ENCODE data around the gene CD27.
"Not testable (repeated sequence)": the region's sequence is repeated elsewhere in the genome, so short reads cannot be mapped to it uniquely, and the experiment has no call there.

The CD27 gene

GRCh38 chr12:6489449-6489848, 44.7 kb downstream of the CD27 start:
- no peak for DNase-seq

GRCh38 chr12:6490673-6491072, 45.9 kb downstream of the CD27 start:
- not testable (repeated sequence) for DNase-seq

- peak; percentile 49 for DNase-seq
Measured at GRCh38 chr12:6492838-6493496, 48.2 kb downstream of the CD27 start, which contains the start of gene MRPL51. TSS of gene MRPL51 (minus strand) at chr12:6493262. CDS start at chr12:6493136, 126 bp downstream.

DNA sequence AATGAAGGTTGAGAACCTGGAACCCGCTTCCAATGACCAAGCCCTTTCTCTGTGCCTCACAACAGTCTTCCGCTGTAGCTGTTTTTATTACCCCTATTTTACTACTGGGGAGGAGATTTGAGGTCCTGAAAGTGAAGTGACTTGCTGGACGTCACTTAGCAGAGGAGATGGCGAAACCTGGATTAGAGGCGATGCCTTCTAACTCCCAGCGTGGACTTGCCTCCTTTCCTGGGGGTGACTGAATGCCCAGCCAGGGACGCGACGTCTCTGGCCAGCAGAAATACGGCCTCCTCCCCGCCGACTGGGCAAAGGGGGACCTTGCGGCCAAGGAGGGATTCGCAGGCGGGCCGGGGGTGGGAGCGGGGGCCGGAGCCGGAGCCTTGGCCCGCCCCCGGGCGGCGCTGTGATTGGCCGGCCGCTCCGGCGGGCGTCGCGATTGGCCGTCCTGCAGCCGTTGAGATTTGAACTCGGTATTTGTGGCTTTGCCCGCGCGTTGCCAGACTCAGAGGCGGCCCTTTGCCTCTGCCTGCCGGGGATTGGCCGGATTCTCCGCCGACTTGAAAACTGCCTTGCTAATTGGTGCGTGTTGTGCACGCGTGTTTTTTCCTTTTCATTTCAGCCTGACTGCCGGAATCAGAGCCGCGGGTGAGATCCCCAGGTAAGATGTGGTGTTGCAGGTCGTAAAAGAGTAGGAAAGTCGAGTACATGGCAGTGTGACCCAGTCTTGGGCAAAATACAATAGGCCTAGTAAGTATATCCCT, 48.9 kb downstream of the CD27 start, which contains the start of gene NCAPD2:
TSS of gene NCAPD2 (plus strand) at position 606 of the 761 bp plus-strand sequence. CDS start 997 bp downstream, outside the sequence.
- DNase-seq: peak; percentile 33

DNA sequence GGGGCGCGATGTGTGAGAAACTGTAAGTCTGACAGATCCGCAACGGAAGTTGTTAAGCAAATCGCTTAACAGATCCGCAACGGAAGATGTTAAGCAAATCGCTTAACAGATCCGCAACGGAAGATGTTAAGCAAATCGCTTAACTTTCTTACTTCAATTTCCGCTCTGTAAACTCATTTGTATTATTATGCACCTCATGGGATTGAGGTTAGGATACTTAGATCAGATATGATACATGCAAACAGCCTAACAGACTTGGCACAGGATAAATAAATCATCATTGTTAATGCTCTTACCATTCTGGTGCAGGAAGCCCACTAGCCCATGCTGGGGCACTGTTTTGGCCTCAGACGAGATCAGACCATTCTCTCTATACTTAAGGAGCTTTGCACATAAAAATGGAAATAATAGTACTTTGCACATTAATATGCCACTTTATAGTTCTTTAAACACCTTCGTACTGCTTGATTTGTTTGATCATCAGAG, 49.5 kb downstream of the CD27 start:
- DNase-seq: no peak

DNA sequence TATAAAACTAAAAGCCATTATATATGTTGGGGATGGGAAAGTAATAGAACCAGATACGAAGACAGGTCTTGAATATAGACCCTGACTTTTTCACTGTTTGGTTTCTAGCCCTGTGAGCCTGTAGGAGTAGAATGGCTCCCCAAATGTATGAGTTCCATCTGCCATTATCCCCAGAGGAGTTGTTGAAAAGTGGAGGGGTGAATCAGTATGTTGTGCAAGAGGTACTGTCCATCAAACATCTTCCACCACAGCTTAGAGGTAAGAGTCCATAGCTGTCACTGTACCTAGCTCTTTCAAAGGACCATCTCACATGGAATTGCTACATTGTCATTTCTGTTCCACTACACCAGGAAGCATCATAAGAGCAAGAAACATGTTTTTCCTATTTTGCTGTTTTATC, 50.2 kb downstream of the CD27 start:
- no peak for DNase-seq

- not testable (repeated sequence) for DNase-seq
Measured at GRCh38 chr12:6497291-6497690, 52.5 kb downstream of the CD27 start.

GRCh38 chr12:6500466-6500865, 55.7 kb downstream of the CD27 start:
- no peak for DNase-seq
